ENCODE data around the gene C11orf68. TPM values are rescaled to one million over a fixed set of nuclear protein-coding genes. Genes with fewer than 3 reads are reported as not detected.

The C11orf68 gene
- total RNA-seq, 2 donors from 2014 or later = 20.9 to 30.1 TPM

DNA sequence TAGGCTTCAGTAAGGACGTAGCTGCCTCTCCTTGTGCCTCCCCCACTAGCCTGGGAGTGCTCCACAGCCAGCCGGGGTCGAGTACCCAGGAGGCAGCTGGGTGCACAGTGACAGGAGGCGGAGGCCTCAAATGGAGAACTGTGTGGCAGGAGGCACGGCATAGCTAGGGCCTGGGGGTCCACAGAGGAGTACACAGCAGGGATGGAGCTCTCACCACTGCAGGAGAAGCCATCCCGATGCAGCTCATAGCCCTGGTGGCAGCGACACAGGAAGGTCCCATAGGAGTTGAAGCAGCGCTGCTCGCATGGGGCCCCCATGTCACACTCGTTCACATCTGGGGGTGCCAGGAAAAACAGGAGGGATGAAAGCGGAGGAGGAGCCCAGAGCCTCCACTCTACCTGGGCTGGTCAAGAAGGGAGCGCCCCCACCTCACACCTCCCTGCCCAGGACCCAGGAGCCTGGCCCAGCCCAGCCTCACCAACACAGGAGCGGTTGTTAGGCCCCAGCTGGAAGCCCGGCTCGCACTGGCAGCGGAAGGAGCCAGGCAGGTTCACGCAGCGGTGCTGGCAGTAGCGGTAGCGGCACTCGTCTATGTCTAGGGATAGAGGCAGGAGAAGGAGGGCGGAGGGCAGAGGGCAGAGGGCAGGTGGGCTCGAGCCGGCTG is 49.1 kb downstream of the C11orf68 start:
- H3K4me1 Mint-ChIP-seq = peaks cover 4% of the 10 kb centered on the region
- peaks cover 32% of the 10 kb centered on the region for H3K36me3 Mint-ChIP-seq (ENCODE audit: low read depth)
- no peak overlapping the region for H3K4me3 Mint-ChIP-seq
- H3K27ac Mint-ChIP-seq = peak overlapping the region; percentile 46
- no peaks in the 10 kb centered on the region for H3K27me3 Mint-ChIP-seq
- no peak for ATAC-seq (replicated peaks)
- no peaks in the 10 kb centered on the region for H3K9me3 Mint-ChIP-seq

DNA sequence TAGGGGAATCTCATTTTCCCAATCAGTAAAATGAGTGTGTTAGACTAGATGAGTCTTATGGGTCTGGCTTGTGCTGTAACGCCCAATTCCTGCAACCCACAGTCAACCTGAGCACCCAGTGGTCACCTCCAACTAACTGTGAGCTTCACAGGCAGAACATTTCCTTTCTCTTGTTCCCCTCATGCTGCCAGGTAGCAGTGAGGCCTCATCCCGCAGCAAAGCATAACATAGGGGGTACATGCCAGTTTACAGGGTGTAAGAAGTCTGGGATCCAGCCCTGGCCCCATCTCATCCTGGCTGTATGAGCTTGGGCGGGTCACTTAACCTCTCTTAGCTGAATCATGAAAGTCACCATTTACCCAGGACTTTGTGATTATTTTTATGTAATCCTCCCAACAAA is 50.0 kb downstream of the C11orf68 start:
- H3K9me3 Mint-ChIP-seq = no peaks in the 10 kb centered on the region
- H3K4me1 Mint-ChIP-seq = peaks cover 4% of the 10 kb centered on the region
- no peaks in the 10 kb centered on the region for H3K27me3 Mint-ChIP-seq
- H3K36me3 Mint-ChIP-seq (ENCODE audit: low read depth) = peaks cover 40% of the 10 kb centered on the region
- H3K27ac Mint-ChIP-seq = peak overlapping the region; percentile 46
- no peak for ATAC-seq (replicated peaks)
- H3K4me3 Mint-ChIP-seq = no peak overlapping the region

DNA sequence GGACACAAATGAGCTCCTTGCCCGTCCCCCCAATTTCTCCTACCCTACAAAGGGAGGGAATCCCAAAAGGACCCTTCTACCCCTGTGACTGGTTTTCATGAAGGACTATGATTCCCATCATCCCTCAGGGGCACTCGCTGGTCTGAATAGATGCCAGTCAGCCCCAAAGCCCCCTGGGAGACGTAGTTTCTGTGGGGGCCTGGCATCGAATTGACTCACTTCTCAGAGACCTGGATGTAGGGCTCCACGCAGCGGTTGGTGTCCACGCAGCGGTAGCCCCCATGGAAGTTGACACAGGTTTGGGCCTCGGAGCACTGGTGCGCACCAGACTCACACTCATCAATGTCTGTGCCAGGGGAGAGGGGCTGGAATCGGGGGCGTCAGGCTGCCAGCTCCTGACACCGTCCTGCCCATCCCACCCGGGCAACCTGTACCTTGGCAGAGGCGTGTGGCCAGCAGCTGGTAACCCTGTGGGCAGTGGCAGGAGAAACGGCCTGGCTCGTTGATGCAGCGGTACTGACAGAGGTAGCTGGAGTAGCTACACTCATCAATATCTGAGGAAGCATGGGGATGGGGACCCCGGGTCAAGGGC is 50.7 kb downstream of the C11orf68 start:
- Mint-ChIP-seq H3K36me3 (ENCODE audit: low read depth) (peaks cover 44% of the 10 kb centered on the region), H3K9me3 (no peaks in the 10 kb centered on the region), H3K27ac (no peak overlapping the region), H3K4me3 (no peak overlapping the region), H3K27me3 (no peaks in the 10 kb centered on the region), H3K4me1 (peaks cover 4% of the 10 kb centered on the region)
- no peak for ATAC-seq (replicated peaks)

DNA sequence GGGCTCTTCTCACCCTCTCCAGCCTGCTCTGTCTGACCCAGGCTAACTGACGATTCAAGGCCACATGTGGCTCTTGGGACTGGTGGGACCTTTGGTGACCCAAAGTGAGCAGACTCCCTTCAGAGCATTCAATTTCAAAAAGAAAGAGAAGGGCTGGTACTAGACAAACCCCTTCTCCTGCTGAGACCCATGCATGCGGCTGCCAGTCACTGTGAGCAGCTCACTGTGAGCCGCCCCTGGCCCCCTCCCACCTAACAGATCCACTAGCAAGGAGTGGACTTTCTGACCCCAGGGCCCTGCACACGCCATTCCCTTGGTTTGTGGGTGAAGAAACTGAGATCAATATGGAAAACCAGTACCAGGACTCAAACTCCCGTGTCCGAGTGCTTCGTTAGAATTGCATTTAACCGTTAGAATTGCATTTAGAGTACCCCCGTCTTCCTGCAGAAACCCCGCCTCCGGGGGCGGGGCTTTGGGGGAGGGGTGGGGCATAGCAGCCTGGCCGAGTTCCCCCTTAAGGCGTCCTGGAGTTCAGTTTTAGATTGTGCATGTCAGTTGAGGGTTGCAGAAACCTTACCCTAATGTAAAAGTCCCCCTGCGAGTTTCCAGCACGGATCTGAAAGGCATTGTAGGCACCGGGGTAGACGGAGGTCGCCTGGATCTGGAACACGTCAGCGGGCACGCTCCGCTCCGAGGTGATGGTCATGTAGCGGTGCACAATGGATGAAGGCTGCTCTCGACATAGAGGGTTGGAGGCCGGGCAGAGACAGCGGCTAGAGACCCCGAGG is 51.4 kb downstream of the C11orf68 start:
- no peaks in the 10 kb centered on the region for H3K27me3 Mint-ChIP-seq
- H3K27ac Mint-ChIP-seq = no peak overlapping the region
- no peaks in the 10 kb centered on the region for H3K9me3 Mint-ChIP-seq
- H3K4me1 Mint-ChIP-seq = peaks cover 10% of the 10 kb centered on the region
- ATAC-seq (replicated peaks) = no peak
- H3K36me3 Mint-ChIP-seq (ENCODE audit: low read depth) = peaks cover 48% of the 10 kb centered on the region
- no peak overlapping the region for H3K4me3 Mint-ChIP-seq

Other genes with a start within 250 kb of the C11orf68 start
- gene KAT5, start 206.8 kb downstream of the C11orf68 start, total RNA-seq = 10 to 100 TPM; 75.6 to 88.8 TPM
- gene RNASEH2C, start 198.3 kb downstream of the C11orf68 start, total RNA-seq = 10 to 100 TPM; 57.4 to 92.9 TPM
- gene AP5B1, start 138.1 kb downstream of the C11orf68 start, total RNA-seq = 10 to 100 TPM; 17.2 to 21.9 TPM
- under 1 TPM in 1 of 2 donors, not detected in 1; 0.98 TPM for gene OVOL1, start 132.0 kb downstream of the C11orf68 start, total RNA-seq
- 1 to 10 TPM; 1.6 to 6.6 TPM for gene SNX32, start 85.1 kb downstream of the C11orf68 start, total RNA-seq
- gene CFL1, start 60.9 kb downstream of the C11orf68 start, total RNA-seq = 1,000 to 10,000 TPM in 1 of 2 donors, 100 to 1,000 TPM in 1; 682 to 1,566 TPM
- 10 to 100 TPM; 65.2 to 77.2 TPM for gene MUS81, start 58.6 kb downstream of the C11orf68 start, total RNA-seq
- 10 to 100 TPM; 11.5 to 76.3 TPM for gene EFEMP2, start 46.3 kb downstream of the C11orf68 start, total RNA-seq
- 10 to 100 TPM in 1 of 2 donors, 1 to 10 TPM in 1; 5.4 to 23.6 TPM for gene CTSW, start 39.2 kb downstream of the C11orf68 start, total RNA-seq
- 100 to 1,000 TPM in 1 of 2 donors, 10 to 100 TPM in 1; 75.8 to 102 TPM for gene FIBP, start 30.6 kb downstream of the C11orf68 start, total RNA-seq
- 10 to 100 TPM; 21.0 to 37.2 TPM for gene CCDC85B, start 28.4 kb downstream of the C11orf68 start, total RNA-seq
- 10 to 100 TPM; 18.7 to 24.8 TPM for gene FOSL1, start 18.7 kb downstream of the C11orf68 start, total RNA-seq
- 10 to 100 TPM; 85.3 to 94.5 TPM for gene DRAP1, start 364 bp upstream of the C11orf68 start, total RNA-seq
- gene TSGA10IP, start 26.4 kb upstream of the C11orf68 start, total RNA-seq = not detected
- 10 to 100 TPM; 44.7 to 51.3 TPM for gene SART1, start 42.7 kb upstream of the C11orf68 start, total RNA-seq
- 10 to 100 TPM; 47.6 to 66.3 TPM for gene EIF1AD, start 83.1 kb upstream of the C11orf68 start, total RNA-seq
- gene BANF1, start 83.4 kb upstream of the C11orf68 start, total RNA-seq = 100 to 1,000 TPM; 158 to 245 TPM
- gene CST6, start 92.9 kb upstream of the C11orf68 start, total RNA-seq = under 1 TPM in 1 of 2 donors, not detected in 1; 0.37 TPM
- gene CATSPER1, start 107.4 kb upstream of the C11orf68 start, total RNA-seq = 1 to 10 TPM in 1 of 2 donors, not detected in 1; 2.1 TPM
- under 1 TPM in 1 of 2 donors, not detected in 1; 0.45 TPM for gene GAL3ST3, start 130.1 kb upstream of the C11orf68 start, total RNA-seq
- 100 to 1,000 TPM; 201 to 237 TPM for gene SF3B2, start 133.3 kb upstream of the C11orf68 start, total RNA-seq
- 100 to 1,000 TPM in 1 of 2 donors, 10 to 100 TPM in 1; 84.5 to 105 TPM for gene PACS1, start 151.2 kb upstream of the C11orf68 start, total RNA-seq

Data from activated T-helper 17 cell treated with anti-CD3 and anti-CD28 coated beads, Interleukin-2, amount 50 U/mL, for 72 hours (primary cell).